Fibroblast of the aortic adventitia (primary cell): ENCODE results near the gene EDAR. TPM values are rescaled to one million over a fixed set of nuclear protein-coding genes. Genes with fewer than 3 reads are reported as not detected.

Experiments
- DNase-seq: peaks from one replicate; pipeline ENCODE4 v3.0.0-alpha.2; 2010; ENCODE audit warnings: low read depth
- H3K4me3 ChIP-seq: 2 replicates; pipeline ENCODE4 v1.5.1; 2011; ENCODE audit warnings: low read depth, mild to moderate bottlenecking, control low read depth, low read length, moderate library complexity
- total RNA-seq: library from RNA; depleted of rRNA; stranded (reverse); fragments of >200 nt; gene quantifications from 2 replicates; pipeline ENCODE4 v1.2.3, GENCODE V29; 2012; ENCODE audit warnings: low replicate concordance
- TF ChIP-seq, protein P1 (sequence below): IDR thresholded peaks from 2 replicates; pipeline ENCODE4 v1.5.1; 2011; ENCODE audit warnings: mild to moderate bottlenecking, low read length, control low read depth, inconsistent platforms; ENCODE audit not compliant: insufficient read depth

The EDAR gene
- total RNA-seq, 1 donor = not detected

DNA sequence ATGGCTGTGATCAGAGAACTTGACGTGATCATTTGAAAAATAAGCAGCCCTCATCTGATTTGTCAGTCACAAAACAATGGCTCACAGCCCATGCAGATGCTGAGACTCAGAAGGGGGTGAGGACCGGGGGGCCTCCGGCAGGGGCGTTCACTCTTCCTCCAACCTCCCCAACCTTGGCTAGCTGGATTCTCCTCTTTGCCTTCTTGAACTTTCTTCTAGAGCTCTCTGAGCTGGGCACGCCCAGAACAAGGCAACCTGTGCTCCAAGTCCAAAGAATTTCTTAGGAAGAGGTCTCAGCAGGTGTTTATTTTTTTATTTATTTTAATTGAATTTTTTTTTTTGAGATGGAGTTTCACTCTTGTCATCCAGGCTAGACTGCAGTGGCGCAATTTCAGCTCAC lies 16.4 kb downstream of the EDAR start:
- no peak overlapping the region for H3K4me3 ChIP-seq
- TF ChIP-seq, protein P1, sequence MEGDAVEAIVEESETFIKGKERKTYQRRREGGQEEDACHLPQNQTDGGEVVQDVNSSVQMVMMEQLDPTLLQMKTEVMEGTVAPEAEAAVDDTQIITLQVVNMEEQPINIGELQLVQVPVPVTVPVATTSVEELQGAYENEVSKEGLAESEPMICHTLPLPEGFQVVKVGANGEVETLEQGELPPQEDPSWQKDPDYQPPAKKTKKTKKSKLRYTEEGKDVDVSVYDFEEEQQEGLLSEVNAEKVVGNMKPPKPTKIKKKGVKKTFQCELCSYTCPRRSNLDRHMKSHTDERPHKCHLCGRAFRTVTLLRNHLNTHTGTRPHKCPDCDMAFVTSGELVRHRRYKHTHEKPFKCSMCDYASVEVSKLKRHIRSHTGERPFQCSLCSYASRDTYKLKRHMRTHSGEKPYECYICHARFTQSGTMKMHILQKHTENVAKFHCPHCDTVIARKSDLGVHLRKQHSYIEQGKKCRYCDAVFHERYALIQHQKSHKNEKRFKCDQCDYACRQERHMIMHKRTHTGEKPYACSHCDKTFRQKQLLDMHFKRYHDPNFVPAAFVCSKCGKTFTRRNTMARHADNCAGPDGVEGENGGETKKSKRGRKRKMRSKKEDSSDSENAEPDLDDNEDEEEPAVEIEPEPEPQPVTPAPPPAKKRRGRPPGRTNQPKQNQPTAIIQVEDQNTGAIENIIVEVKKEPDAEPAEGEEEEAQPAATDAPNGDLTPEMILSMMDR = no peak
- DNase-seq = no peak

DNA sequence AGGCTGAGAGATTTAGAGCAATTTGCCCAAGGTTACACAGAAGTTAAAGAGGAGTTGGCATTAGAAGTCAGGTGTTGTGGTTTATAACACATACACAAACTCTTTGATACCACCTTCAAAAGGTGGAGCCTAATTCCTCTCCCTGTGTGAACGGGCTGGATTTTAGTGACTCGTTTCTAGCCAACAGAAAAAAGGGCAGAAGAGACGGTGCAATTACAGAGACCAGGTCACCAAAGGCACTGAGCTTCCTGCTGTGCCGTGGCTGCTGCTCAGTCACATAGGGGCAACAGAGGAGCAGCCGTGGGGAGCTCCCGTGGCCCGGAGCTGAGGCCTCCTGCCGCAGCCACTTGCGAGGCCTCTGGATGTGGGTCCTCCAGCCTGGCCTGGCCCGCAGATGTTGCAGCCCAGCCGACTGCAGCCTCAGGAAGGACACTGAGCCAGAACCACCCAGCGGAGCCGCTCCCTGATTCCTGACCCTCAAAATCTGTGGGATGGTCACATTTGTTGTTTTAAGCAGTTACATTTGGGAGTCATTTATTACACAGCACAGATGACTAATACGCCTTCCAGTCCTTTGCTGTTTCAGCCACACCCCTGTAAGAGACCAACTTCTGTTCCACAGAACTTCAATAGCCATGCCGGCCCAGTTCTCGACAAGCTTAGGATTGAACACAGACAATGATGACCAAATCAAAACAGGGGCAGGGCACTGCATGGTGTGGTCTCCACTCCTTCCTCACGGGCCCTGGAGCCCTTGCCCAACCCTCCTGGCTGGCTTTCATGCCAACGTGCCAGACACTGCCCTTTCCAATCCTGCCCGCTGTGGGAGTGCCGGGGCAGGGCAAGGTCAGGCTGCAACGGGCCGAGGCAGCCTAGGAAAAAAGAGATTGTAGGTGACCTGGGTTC lies 17.1 kb downstream of the EDAR start:
- TF ChIP-seq, protein P1 = no peak
- DNase-seq = peak; percentile 42
- H3K4me3 ChIP-seq = no peak overlapping the region

DNA sequence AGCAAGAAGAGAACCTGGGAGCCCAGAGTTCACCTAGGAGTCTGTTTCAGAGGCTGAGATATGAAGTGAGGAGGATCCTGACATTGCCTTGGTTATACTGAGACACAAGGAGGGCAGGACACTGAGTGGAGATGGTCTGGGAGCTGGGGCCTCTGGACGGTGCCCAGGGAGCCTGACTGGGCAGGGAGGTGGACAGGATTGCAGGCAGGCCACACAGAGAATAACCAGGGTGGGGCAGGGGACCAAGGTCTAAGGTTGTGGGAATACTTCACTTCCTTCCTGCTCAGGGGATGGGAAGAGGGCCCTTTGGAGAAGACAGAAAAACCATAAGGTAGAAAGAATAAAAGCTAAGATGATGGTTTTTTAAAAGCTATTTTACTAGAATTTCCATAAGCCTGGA lies 18.7 kb downstream of the EDAR start:
- DNase-seq = no peak
- no peak overlapping the region for H3K4me3 ChIP-seq
- TF ChIP-seq, protein P1 = no peak

DNA sequence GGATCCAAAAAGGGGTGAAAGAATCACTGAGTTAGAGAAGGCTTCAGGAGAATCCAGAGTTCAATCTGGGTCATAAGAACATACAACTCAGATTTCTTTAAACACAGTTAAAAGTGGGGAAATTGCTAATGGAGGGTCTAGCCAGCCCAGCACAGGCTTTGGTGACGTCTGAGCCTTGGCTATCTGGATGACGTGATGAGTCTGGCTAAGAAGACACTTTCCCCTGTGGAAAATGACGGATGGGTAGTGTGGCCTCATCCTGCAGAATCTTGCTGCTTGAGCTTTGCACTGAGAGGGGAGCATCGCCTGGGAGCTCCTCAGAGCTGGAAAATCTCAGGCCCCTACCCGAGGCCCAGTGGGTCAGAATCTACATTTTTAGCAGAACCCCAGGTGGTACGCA lies 19.2 kb downstream of the EDAR start:
- no peak for DNase-seq
- TF ChIP-seq, protein P1 = no peak
- no peak overlapping the region for H3K4me3 ChIP-seq

DNA sequence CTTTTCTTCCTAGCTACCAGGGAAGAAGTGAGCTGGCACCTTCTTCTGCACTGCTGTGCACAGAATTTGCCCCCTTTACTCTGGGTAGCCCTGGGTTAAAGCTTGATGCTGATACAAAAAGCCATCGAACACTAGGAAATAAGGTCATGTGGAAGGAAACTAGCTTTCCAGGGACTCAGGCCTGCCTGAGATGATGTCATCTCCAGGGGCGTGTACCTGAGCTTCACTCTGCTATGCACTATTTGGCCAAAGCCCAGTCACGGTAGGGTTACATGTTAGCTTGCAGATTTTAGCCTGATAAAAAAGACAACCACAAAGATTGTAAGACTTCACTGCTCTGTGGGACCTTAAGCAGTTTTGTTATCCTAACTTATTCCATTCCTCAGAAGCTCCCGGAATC lies 20.4 kb downstream of the EDAR start:
- DNase-seq = peak; percentile 28
- TF ChIP-seq, protein P1 = no peak
- H3K4me3 ChIP-seq = no peak overlapping the region

DNA sequence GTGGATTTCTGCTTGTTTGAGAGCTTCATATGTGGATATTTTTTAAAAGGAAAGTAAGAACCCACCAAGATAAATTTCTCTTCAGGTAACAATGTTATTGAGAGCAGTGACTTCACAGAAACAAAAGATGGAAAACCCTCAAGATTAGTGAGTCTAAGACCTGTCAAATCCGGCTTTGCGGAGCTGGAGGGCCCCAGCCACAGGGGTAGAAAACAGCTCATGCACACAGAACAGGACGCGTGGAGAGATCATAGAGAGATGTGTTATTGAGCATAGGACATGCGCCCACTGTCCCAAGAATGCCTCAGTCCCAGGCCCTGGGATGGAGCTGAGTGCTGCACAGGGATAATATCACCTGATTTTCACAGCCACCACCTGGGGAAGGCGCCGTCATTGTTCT lies 21.3 kb downstream of the EDAR start:
- no peak for DNase-seq
- TF ChIP-seq, protein P1 = no peak
- H3K4me3 ChIP-seq = no peak overlapping the region
